ENCODE measurements around the gene TTYH3. TPM values are rescaled to one million over a fixed set of nuclear protein-coding genes. Genes with fewer than 3 reads are reported as not detected.

Gene TTYH3
- total RNA-seq, 1 experiment from 2014 or later: 114 TPM

DNA sequence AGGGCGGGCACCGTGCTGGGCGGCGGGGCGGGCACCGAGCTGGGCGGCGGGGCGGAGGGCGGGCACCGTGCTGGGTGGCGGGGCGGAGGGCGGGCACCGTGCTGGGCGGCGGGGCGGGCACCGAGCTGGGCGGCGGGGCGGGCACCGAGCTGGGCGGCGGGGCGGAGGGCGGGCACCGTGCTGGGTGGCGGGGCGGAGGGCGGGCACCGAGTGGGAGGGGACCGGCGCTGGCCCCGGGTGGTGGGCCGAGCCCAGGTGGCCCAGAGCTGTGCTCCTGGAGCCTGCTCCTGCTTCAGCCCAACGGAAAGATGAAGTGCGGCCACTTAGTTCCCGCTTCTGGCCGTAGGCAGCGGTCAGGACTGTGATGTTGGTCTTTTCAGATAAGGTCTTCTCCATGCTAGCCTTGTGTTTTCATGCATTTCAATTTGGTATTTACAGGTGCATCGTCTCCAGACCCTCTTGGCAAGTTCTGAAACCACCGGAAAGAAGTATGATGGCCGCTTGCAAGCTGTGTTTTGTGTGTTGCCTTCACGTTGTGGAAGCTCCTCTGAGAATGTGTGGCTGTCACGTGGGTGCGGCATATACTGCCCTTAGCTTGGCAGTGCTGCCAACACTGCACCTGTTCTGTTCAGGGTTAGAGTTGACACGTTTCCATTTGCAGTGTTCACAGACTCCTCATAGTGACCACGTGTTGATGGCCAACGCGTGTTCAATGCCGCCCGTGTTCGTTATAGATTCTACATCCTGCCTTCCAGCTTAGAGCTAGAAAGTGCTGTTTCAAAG is 47.8 kb upstream of the TTYH3 start:
- POLR2A ChIA-PET (ENCODE audit: unreplicated experiment): no interaction called here

DNA sequence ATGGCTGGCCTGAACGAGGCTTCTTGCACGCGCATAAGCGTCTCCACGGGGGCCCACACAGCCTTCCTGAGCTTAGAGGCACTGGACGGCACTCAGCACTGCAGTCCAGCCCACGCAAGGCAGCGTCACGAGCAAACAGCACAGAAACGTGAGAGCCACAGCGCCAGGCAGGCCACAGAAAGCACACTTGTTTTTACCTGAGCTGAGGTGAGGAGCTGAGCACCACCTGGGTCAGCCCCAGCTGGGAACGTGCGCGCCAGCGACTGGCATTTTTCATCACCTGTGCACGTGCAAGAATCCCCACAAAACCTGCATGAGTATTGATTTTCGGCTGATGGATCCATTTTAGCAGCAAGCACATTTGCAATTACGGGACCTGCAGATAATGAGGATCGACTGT is 46.3 kb upstream of the TTYH3 start:
- Histone ChIP-seq H3K36me3 (ENCODE audit: low read depth) (0 out of 2 replicates have a peak, but pooled peaks cover 3% of the 10 kb centered on the region), H3K27me3 (ENCODE audit: insufficient read depth, low read depth) (no peaks in the 10 kb centered on the region), H3K79me2 (ENCODE audit: low read depth) (no peaks in the 10 kb centered on the region), H3K4me2 (no peak overlapping the region), H3K9me3 (ENCODE audit: insufficient read depth, low read depth) (no peaks in the 10 kb centered on the region), H2AFZ (no peak overlapping the region), H3K9me2 (ENCODE audit: insufficient read depth) (no peaks in the 10 kb centered on the region), H3K4me3 (no peak overlapping the region), H4K20me1 (ENCODE audit: insufficient read depth) (no peaks in the 10 kb centered on the region), H3F3A (ENCODE audit: insufficient read depth, low read depth) (0 out of 2 replicates have a peak, but pooled peaks cover 2% of the 10 kb centered on the region), H3K27ac (no peak overlapping the region), H3K4me1 (replicated peaks; ENCODE audit: insufficient read depth) (no peaks in the 10 kb centered on the region)
- CTCF ChIA-PET: interaction anchor here (0.6 kb wide), 1 partner anchor 287 kb away, joined by 3 read pairs; no protein-coding TSS in a partner anchor
- POLR2A ChIA-PET (ENCODE audit: unreplicated experiment): interaction anchor here (0.6 kb wide), 1 partner anchor 46 kb away, joined by 5 read pairs; the partner anchor contains the start of gene TTYH3
- intact Hi-C loops (cut with micrococcal nuclease; ENCODE audit: unreplicated experiment): no loop called here
- no TSS peak for BruUV-seq (replicated peaks)
- DNase-seq: no peak
- TF ChIP-seq EZH2 (IDR thresholded peaks at IDR 0.05; ENCODE audit: low read depth): no peak
- TF ChIP-seq, protein P1, sequence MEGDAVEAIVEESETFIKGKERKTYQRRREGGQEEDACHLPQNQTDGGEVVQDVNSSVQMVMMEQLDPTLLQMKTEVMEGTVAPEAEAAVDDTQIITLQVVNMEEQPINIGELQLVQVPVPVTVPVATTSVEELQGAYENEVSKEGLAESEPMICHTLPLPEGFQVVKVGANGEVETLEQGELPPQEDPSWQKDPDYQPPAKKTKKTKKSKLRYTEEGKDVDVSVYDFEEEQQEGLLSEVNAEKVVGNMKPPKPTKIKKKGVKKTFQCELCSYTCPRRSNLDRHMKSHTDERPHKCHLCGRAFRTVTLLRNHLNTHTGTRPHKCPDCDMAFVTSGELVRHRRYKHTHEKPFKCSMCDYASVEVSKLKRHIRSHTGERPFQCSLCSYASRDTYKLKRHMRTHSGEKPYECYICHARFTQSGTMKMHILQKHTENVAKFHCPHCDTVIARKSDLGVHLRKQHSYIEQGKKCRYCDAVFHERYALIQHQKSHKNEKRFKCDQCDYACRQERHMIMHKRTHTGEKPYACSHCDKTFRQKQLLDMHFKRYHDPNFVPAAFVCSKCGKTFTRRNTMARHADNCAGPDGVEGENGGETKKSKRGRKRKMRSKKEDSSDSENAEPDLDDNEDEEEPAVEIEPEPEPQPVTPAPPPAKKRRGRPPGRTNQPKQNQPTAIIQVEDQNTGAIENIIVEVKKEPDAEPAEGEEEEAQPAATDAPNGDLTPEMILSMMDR (conservative IDR thresholded peaks at IDR 0.05): no peak

More for the DNA sequence above, 47.8 kb upstream of the TTYH3 start:
- BruUV-seq (replicated peaks): no TSS peak
- DNase-seq: no peak
- no peak overlapping the region for H3K27ac ChIP-seq
- no peak overlapping the region for H2AFZ ChIP-seq
- no peak overlapping the region for H3K4me3 ChIP-seq
- H3K27me3 ChIP-seq (ENCODE audit: insufficient read depth, low read depth): no peaks in the 10 kb centered on the region
- CTCF ChIA-PET: no interaction called here
- no peaks in the 10 kb centered on the region for H3K79me2 ChIP-seq (ENCODE audit: low read depth)
- no peaks in the 10 kb centered on the region for H3K9me2 ChIP-seq (ENCODE audit: insufficient read depth)
- H3K36me3 ChIP-seq (ENCODE audit: low read depth): 0 out of 2 replicates have a peak, but pooled peaks cover 3% of the 10 kb centered on the region
- H3F3A ChIP-seq (ENCODE audit: insufficient read depth, low read depth): 0 out of 2 replicates have a peak, but pooled peaks cover 2% of the 10 kb centered on the region
- TF ChIP-seq EZH2 (IDR thresholded peaks at IDR 0.05; ENCODE audit: low read depth): no peak
- TF ChIP-seq, protein P1 (conservative IDR thresholded peaks at IDR 0.05): no peak
- intact Hi-C loops (cut with micrococcal nuclease; ENCODE audit: unreplicated experiment): no loop called here
- H3K4me1 ChIP-seq (replicated peaks; ENCODE audit: insufficient read depth): no peaks in the 10 kb centered on the region
- no peaks in the 10 kb centered on the region for H4K20me1 ChIP-seq (ENCODE audit: insufficient read depth)
- H3K4me2 ChIP-seq: no peak overlapping the region
- no peaks in the 10 kb centered on the region for H3K9me3 ChIP-seq (ENCODE audit: insufficient read depth, low read depth)

DNA sequence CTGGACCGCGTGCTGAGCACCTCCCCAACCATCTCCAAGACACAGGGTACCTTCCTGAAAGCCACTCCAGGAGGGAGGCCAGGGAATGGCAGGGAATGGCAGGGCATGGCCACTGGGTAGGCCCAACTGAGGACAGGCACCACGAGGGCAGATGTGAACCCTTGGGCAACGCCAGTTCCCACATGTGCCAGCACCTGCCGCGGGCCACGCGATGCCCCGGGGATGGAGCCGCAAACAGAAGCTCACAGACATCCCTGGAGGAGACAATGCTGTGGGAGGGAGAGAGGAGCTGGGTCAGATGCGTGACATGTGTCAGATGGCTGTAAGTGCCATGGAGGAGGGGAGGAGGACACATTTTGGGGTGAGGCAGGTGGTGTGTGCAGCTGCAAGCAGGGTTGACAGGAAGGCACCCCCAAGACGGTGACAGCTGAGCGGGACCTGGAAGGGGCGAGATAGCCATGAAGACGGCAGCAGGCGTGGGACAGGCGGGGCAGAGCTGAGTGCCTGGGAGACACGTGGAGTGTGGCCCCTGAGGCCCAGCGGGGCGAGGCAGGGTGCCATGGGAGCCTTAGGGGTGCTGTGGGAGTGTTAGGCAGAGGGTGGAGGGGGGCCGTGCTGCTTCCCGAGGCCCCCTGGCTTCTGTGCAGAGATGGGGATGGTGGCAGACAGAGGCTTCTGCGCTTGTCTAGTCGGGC is 45.3 kb upstream of the TTYH3 start:
- BruUV-seq (replicated peaks): no TSS peak
- ChIA-PET CTCF (no interaction called here), POLR2A (ENCODE audit: unreplicated experiment) (interaction anchor here (0.6 kb wide), 1 partner anchor 45 kb away, joined by 5 read pairs; the partner anchor contains the start of gene TTYH3)
- Histone ChIP-seq H2AFZ (no peak overlapping the region), H3K27me3 (ENCODE audit: insufficient read depth, low read depth) (no peaks in the 10 kb centered on the region), H3K4me3 (no peak overlapping the region), H3F3A (ENCODE audit: insufficient read depth, low read depth) (0 out of 2 replicates have a peak, but pooled peaks cover 2% of the 10 kb centered on the region), H3K36me3 (ENCODE audit: low read depth) (0 out of 2 replicates have a peak, but pooled peaks cover 3% of the 10 kb centered on the region), H3K27ac (no peak overlapping the region), H3K9me2 (ENCODE audit: insufficient read depth) (no peaks in the 10 kb centered on the region), H3K4me2 (no peak overlapping the region), H3K79me2 (ENCODE audit: low read depth) (no peaks in the 10 kb centered on the region), H3K9me3 (ENCODE audit: insufficient read depth, low read depth) (no peaks in the 10 kb centered on the region), H3K4me1 (replicated peaks; ENCODE audit: insufficient read depth) (no peaks in the 10 kb centered on the region), H4K20me1 (ENCODE audit: insufficient read depth) (no peaks in the 10 kb centered on the region)
- no peak for DNase-seq
- TF ChIP-seq EZH2 (IDR thresholded peaks at IDR 0.05; ENCODE audit: low read depth): no peak
- TF ChIP-seq, protein P1 (conservative IDR thresholded peaks at IDR 0.05): no peak
- intact Hi-C loops (cut with micrococcal nuclease; ENCODE audit: unreplicated experiment): no loop called here
